Frontal cortex (tissue), 4 donors: ENCODE results near the gene MEIKIN. TPM values are rescaled to one million over a fixed set of nuclear protein-coding genes. Genes with fewer than 3 reads are reported as not detected.

Experiments used
- DNase-seq, 2 donors: peaks; one replicate each; pipeline ENCODE4 v3.0.0; 2012; ENCODE audit warnings: low spot score in 2 of 2
- FAIRE-seq: peaks from 2 replicates; lab custom pipeline; 2012; peaks lifted over from hg19 to GRCh38; lab: Jason Lieb, UNC
- total RNA-seq: library from RNA; depleted of rRNA; stranded (reverse); fragments of >200 nt; gene quantifications from one replicate; pipeline ENCODE4 v1.2.3, GENCODE V29; 2014
- donor health status: control.
- donor health status: control.
- donor health status: control.

The MEIKIN gene, protein sequence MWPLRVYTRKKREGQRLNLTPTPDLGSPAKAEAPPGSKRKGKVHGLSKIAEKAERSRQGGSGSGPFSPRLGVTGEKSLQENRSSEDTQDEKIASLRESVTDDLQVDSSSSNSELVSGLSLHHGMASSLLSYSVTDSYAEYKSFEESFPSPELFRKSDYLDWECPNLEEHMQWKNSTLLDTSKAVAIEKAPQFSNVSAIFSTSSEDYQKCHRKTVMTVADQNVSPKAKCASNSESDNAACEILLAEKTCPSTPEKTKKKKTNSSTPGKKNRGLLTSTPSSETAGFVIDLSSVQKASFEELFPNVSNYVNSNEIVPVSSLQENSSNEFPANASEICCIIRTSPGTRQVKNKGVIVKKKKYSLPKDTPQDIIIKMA
- total RNA-seq: not detected

DNA sequence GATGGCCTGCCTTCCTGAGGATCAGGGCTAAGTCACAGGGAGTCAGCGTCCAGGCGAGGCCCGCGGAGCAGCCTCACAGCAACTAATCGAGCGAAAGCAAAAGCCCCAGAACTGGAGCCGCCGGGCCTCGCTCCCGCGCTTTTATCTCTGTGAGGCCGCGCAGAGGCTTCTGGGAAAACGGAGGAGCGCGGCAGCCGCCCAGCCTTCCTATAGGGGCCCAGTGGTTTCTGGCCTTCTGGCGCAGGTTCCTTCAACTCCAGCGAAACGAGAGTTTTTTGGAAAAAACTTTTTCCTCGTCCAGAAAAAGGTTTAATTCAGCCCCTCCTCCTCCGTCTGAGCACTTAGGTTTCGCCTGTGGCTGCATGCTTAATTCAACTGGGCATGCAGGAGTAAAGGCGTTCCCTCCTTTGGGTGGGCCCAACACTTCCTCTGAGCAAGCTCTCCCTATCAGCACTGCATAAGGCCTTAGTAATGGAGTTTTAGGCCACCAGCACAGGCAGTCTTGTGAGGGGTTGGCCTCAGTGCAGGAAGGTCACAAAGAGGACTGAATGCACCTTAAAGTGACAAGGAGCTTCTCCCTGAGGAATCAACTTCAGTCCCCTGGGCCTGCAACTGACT lies at the start of gene MEIKIN:
TSS of gene MEIKIN (minus strand) at position 113 of the 618 bp plus-strand sequence. CDS start 158 bp downstream, outside the sequence.
- no peak for DNase-seq
- no peak for FAIRE-seq

DNA sequence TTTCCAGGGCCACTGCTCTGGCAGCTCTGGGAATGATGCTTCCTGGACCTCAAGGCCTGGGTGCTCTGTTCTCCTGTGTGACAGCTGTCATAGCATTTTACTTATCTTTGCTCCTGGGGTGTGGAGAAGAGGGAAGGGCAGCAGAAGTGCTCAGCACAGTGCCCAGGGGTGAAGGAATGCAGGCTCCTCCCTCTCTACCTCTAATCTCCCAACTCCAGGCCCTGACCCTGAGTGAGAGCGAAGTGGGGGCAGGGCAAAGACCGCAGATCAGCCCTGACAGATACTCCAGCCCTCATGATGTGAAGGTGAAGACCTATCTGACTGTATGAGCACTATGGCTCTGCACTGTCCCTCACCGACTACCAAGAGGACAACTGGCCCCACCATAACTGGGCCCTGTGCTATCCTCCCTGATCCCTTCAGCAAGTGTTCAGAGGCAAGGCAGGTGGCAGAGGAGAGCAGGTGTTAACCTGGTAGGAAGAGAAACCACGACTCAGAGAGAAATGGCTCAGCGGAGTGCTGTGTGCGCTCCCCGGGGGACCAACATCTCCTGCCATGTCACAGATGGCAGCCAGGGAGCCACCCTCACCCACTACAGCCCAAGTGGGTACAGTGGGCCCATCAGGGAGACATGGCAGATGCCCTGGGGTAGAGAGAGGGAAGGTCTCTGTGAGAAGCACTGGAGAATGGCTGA lies 49.2 kb upstream of the MEIKIN start:
- FAIRE-seq (no peak), DNase-seq (no peak)

DNA sequence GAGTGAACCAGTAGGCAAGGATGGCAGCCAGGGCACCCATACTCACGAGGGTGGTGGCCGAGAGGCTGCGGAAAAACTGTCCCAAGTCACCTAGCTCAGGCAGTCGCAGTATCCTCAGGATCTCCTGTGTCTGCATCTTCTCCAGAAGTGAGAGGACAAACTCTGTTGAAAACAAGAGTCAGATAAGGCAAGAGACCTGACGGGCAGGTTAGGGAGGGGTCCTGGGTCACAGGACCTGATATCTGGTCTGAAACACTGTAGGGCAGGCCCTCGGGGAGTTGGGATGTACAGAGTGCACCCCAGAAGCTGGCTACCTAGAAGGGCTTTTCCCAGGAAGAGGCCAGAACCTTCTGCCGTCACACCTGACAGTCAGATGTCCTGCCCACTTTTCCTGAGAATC lies 48.6 kb upstream of the MEIKIN start:
- no peak for FAIRE-seq
- no peak for DNase-seq

DNA sequence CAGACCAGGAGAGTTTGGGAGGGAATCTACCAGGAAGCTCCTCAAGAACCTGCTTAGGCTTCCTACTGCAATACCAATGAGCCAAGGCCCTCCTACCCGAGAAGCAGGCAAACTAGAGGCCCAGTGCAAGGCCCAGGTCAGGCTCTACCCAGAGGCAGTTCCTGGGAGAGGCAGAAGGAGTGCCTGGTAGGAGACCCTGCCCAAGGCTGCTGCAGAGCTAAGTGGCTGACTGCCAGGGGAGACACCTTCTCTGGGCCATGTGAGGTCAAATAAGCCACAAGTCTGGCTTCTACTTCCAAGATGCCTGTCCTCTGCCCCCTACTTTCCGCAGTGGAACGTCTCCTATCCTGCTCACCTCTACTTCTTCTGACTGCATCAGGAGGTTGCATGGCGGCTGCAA lies 48.2 kb upstream of the MEIKIN start:
- no peak for DNase-seq
- FAIRE-seq: no peak

DNA sequence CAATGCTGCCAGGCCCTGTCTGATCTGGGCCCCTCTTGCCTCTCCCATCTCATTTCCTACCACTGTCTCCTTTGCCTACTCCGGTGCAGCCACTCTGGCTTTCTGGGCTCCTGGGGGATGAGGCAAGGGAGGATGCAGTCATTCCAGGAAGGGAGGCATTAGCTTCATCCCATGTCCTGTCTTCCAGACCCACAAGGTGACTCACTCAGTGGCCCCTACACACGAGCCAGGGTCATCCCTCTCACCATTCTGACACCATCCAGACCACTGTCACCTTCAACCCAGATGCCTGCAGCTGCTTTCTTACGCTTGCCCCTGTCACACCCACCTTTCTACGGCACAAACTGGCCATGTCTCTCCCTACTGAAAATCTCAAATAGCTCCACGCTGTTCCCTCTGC lies 46.9 kb upstream of the MEIKIN start:
- DNase-seq: no peak
- FAIRE-seq: no peak

DNA sequence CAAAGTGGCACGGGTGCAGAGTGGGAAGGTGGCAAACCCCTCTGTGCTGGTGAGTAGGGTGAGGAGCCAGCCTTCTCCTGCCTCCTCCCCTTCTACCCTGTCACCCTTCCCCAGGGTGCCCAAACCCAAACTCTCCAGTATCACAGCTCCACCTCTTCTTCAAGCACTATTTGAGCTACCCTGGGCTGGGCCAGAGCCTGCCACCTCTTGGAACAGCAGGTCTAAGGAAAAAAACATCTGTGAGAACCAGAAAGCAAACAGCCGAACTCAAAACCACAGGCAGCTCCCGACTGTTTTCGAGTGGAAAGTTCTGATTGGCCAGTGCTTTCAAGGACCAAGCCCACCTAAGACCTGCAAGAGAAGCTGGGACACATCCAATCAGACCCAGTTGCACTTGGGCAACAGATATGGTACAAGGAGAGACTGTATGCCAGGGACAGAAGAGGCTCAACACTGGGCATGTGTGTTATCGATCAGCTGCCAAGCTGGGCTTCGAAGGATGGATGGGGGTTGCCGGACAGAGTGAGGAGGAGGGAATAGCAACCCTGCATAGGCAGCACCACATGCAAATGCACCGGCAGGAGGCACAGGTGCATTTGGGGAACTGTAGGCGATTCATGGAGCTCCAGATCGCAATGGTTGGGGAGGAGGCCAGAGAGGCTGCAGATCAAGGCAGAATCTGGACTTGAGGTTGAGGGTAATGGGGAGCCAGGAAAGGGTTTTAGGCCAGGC lies 46.3 kb upstream of the MEIKIN start:
- FAIRE-seq (no peak), DNase-seq (no peak)

DNA sequence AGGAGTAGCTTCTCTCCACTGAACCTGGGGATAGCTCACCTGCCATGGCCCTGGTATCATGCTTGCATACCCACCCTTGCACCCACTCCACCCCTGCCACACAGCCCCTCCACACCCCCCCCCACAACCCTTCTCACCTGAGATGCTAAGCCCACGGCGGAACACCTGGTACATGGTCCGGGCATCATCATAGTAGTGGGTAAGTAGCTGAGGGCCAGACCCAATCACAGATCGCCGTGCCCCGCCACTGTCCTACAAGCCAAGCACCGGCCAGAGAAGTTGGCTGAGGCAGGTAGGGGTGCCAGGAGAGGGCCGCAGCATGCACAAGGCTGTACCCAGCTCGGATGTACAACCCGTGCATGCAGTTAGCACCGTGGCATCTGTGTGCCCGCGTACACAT lies 45.3 kb upstream of the MEIKIN start:
- FAIRE-seq (no peak), DNase-seq (no peak)

DNA sequence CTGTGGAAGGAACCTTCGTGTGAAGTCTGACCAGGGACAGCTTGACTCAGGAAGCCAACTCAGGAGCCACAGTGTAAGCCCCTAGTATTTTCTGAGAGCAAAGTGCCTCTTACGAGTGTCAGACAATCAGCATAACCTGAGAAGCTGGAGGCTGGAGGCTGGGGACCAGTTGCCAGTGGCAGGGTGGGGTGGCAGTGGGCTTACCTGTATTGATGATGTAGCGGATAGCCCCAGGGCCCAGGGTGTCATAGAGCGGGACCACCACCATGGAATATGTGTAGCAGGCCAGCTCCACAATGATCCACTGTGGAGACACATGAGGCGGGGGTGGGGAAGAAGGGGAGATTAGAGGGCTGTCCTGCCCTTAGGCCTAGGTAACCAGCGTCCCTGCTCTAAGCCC lies 43.1 kb upstream of the MEIKIN start:
- DNase-seq (no peak), FAIRE-seq (no peak)

DNA sequence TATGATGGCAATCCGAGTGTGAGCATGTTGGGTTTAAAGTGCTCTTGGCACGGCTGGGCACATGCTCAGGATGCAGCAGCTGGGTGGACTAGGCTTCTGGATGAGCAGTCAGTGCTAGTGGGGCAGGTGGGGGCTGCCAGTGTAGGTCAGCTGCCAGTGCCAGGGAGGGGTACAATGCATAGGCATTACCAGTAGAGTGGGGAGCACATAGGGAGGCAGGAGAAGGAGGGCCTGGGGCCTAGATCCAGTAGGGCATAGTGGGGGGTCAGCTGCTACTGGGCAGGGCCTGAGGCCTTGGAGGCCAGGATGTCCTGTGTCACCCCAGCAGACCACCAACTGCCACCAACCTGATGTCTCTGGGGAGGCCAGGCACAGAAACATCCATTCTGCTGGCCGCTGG lies 41.8 kb upstream of the MEIKIN start:
- DNase-seq: no peak

DNA sequence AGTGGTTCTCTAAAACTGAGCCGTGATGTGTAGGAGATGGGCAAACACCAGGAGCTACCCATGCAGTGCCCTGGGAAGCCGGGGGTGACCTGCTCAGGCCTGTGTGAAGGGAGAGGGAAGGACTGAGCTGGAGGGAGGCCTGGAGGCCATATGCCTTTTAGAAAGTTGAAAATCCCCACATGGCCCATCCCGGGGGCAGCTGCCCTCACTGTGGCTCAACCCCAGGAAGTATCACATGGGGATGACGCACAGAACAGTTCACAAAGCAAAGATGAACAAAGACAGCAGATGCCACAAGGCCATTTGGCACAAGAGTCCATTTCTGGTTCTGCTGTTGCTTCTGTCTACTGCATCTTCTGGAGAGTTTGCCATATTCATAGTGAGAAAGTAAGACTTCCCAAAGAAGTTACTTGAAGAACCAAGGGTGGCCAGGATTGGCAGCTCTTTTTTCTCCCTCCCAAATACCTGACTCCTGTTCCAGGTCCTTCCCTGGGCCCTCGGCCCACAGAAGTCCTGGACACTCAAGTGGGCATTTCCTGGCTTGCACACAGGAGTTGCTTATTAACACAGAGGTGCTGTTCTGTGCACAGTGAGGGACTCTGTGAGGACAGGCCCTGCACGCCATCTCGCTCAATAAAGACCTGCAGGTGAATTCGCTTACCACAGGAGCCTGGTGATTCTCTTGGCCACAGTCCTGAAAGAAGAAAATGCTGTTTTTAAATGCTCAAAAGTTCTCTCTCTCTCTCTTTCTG lies 40.9 kb upstream of the MEIKIN start:
- FAIRE-seq: no peak

More for the DNA sequence above, 41.8 kb upstream of the MEIKIN start:
- FAIRE-seq: no peak

DNA sequence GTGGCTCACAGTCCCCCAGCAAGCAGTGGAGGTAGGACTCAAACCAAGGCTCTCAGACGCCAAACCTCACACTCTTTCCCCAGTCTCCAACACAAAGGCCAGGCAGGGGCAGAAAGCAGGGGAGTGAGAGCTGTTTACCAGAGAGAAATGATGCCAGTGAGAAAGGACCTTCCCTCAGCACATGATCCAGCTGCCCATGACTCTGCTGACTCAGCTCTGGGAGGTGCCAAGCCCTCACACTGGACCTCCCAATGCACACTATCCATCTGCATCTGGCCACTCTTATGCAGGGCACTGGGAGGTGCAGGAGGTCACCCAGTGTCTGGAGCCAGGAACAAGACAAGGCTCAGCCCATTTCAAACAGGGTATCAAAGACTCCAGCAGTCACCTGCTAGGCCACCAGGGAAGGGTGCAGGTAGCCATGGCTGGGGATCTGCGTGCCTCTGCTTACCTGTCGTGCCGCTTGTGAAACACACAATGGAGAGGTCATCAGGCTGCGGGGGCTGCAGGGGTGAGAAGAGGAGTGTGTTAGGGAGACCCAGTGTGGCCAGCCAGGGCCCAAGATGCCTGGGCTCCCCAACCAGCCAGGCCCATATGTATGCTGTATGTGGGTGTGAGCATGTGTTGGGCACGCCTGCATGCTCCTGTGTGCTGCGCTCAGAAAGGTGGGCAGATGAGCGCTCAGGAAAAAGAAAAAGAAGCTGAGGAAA lies 39.6 kb upstream of the MEIKIN start:
- FAIRE-seq: no peak
- no peak for DNase-seq

More for the DNA sequence above, 40.9 kb upstream of the MEIKIN start:
- DNase-seq: no peak

DNA sequence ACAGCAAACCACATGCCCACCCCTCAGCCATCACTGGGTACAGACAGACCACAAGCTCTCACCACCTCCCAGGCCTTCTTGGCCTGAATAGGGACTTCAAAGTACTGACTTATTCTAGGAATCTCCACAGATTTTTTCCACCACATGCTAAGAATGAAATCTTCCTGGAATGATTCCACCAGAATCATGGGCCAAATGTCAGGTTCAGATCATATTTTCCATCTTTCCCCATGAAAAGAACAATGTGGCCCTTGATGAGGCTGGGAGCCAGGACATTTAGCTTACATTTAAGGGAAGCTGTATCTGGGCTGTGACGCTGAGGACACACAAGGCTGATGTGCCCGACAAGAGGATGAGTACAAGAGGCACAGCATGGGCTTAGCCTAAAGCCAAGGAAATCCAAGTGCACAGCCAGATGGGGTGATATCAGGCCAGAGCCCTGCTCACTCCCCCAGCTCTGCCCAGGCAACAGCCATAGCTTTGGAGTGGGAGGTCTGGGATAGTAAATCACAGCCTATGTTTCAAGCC lies 37.8 kb upstream of the MEIKIN start:
- DNase-seq: no peak
- no peak for FAIRE-seq

DNA sequence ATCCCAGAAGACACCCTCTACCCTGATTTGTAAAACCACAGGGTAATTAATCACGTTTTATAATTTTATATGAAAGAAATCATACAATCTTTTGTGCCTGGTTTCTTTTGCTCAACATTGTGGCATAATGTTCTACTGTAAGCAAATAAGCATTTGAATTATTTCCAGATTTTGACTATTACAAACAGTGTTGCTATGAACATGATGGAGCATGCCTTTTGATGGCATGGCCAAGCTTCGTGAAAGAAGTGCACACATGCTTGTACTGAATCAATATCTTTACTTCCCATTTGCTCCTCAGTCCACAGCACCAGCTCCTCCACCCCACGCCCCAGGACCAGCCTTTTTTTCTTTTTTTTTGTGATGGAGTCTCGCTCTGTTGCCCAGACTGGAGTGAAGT lies 36.1 kb upstream of the MEIKIN start:
- FAIRE-seq: no peak
- DNase-seq: no peak

DNA sequence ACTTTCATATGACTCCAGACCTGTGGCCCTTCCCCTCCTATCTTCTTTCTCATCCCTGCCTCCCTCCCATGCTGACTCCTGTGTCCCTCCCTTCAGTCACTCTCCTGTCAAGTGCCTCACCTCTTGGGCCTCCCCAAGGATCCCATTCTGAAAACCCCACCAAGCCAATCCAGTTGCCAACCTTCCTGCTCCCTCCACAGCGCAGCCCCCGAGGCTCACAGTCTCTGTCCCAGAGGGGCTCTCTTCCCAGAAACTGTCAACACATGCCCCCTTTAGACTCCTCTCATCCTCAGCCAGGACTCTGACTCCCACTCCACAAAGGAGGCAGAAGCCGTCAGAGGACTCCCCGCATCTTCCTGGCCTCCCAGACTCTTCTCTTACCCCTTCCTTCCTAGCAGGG lies 35.2 kb upstream of the MEIKIN start:
- DNase-seq (no peak), FAIRE-seq (no peak)

DNA sequence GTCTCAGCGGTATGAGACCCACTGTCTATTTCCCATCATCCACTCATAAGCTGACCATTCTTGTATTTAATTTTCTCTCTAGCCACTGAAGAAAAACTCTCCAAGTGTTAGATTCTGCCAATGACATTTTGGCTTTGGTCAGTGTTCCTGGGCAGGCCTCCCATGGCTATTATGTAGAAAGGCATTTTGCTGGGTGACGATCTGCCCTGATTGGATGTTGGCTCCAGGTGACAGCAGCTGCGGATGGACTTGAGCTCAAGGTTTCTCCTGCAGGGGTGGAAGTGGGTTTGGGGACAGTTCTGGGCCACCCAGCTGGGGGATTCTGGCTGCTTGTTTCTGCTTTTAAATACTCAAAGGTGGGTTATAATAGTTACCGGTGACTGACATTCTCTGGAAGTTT lies 34.4 kb upstream of the MEIKIN start:
- DNase-seq (no peak), FAIRE-seq (no peak)

DNA sequence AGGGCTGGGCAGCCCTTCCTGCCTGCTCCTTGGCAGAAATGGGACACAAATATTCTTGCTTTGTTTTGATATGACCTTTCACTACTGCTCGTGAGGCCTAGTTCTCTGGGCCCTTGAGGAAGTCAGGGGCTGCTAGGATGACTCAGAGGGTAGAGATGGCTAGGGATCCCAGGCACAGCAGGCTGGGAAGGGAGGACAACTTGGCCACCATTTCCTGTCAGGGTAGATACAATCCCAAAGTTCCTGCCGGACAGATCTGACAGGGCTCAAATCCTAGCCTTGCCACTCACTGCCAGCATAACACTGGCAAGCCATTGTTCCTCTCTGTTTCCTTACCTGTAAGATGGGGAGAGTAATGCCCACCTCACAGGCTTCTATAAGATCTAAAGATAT lies 31.7 kb upstream of the MEIKIN start:
- DNase-seq: no peak
- FAIRE-seq: no peak

DNA sequence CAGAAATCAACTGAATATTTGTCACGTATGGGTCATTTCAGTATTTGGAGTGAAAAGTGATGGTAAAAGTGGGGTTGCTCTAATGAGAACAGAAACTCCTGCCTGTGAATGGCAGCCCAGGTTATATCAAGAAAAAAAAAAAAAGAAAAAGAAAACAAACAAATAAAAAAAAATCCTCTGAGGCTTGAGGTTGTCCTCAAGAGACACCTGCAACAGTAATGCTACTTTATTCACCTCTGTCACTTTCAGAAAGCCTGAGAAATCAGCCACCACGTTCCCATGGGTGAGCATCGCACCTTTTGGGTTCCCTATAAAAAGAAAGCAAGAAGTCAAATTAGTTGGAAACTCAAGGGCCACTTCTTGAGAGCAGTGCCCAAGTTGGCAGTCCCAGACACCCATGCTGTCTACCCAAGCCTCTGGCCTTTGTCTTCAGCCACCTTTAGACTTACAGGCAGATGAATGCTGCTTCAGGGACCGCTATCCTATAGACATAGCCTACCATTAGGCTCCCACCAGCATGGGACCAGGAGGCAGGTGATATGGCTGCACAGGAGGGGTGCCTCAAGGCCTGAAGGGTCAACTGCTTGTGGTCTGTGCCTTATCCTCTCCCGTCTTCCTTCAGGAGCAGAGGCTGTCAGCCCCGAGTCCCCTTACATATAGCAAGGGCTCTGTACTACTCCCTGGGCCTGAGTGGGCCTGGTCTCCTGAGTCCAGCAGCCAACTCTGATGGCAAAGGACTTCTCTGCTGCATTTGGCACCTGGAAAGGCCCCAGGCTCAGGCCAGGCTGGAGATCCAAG lies 31.1 kb upstream of the MEIKIN start:
- no peak for FAIRE-seq
- DNase-seq: no peak
